Neural cell (in vitro differentiated cells): ENCODE data around the gene CHRDL2. TPM values are rescaled to one million over a fixed set of nuclear protein-coding genes. Genes with fewer than 3 reads are reported as not detected.

Experiments used
- H2AFZ ChIP-seq: fragments of 200-600, 300-800 bp; sonication (generic), shearing (Covaris generic); 2 replicates; pipeline ENCODE4 v1.6.0; 2014; ENCODE audit warnings: low read depth, mild to moderate bottlenecking, antibody characterized with exemption, low read length, moderate library complexity
- H3F3A ChIP-seq: fragments of 200-600 bp; shearing (Covaris generic); 2 replicates; pipeline ENCODE4 v1.6.1; 2016; ENCODE audit warnings: mild to moderate bottlenecking, moderate library complexity, mixed read lengths, antibody characterized with exemption, low read length; ENCODE audit not compliant: insufficient read depth, poor library complexity, severe bottlenecking
- H3K27ac ChIP-seq: fragments of 200-600, 300-800 bp; sonication (generic), shearing (Covaris generic); 2 replicates; pipeline ENCODE4 v1.5.1; 2014; ENCODE audit warnings: mild to moderate bottlenecking, low read length, moderate library complexity
- H3K27me3 ChIP-seq: fragments of 300-800, 200-600 bp; sonication (generic), shearing (Covaris generic); 2 replicates; pipeline ENCODE4 v1.6.0; 2014; ENCODE audit warnings: mild to moderate bottlenecking, low read depth, low read length, moderate library complexity; ENCODE audit not compliant: insufficient read depth
- H3K36me3 ChIP-seq: fragments of 300-800, 200-600 bp; sonication (generic), shearing (Covaris generic); 2 replicates; pipeline ENCODE4 v1.5.1; 2014; ENCODE audit warnings: mild to moderate bottlenecking, antibody characterized with exemption, low read length, moderate library complexity; ENCODE audit not compliant: insufficient read depth
- H3K4me2 ChIP-seq: fragments of 300-800, 200-600 bp; sonication (generic), shearing (Covaris generic); 2 replicates; pipeline ENCODE4 v1.6.0; 2014; ENCODE audit warnings: mild to moderate bottlenecking, low read length
- H3K4me3 ChIP-seq: fragments of 300-800, 200-600 bp; sonication (generic), shearing (Covaris generic); 2 replicates; pipeline ENCODE4 v1.5.1; 2014; ENCODE audit warnings: mild to moderate bottlenecking, low read length, moderate library complexity
- H3K79me2 ChIP-seq: fragments of 200-600 bp; shearing (Covaris generic); replicated peaks from 2 replicates; pipeline ENCODE4 v1.6.0; 2014; ENCODE audit warnings: mild to moderate bottlenecking, low read length, moderate library complexity; ENCODE audit not compliant: insufficient read depth
- H3K9ac ChIP-seq: fragments of 300-800, 200-600 bp; sonication (generic), shearing (Covaris generic); 2 replicates; pipeline ENCODE4 v1.6.1; 2016; ENCODE audit warnings: mild to moderate bottlenecking, low read length, mixed read lengths
- H3K9me2 ChIP-seq: fragments of 200-600 bp; shearing (Covaris generic); 2 replicates; pipeline ENCODE4 v1.6.1; 2016; ENCODE audit warnings: mild to moderate bottlenecking, low read length, mixed read lengths; ENCODE audit not compliant: insufficient read depth
- H3K9me3 ChIP-seq: fragments of 200-600, 300-800 bp; sonication (generic), shearing (Covaris generic); 2 replicates; pipeline ENCODE4 v1.6.1; 2016; ENCODE audit warnings: mild to moderate bottlenecking, mixed run types, low read length, moderate library complexity, mixed read lengths
- H4K20me1 ChIP-seq: fragments of 200-600 bp; shearing (Covaris generic); 2 replicates; pipeline ENCODE4 v1.6.1; 2016; ENCODE audit warnings: mild to moderate bottlenecking, mixed run types; ENCODE audit not compliant: insufficient read depth
- EP300 ChIP-seq: fragments of 450-650 bp; conservative IDR thresholded peaks from 2 replicates; pipeline ENCODE4 v1.6.1; 2014; ENCODE audit warnings: antibody characterized with exemption, mild to moderate bottlenecking, moderate library complexity; ENCODE audit not compliant: poor library complexity, severe bottlenecking
- EZH2 ChIP-seq: fragments of 200-600, 300-800 bp; shearing (Covaris generic), sonication (generic); IDR thresholded peaks from 2 replicates; pipeline ENCODE4 v1.6.1; 2014; ENCODE audit warnings: antibody characterized with exemption, low read length, borderline replicate concordance, mild to moderate bottlenecking; ENCODE audit not compliant: insufficient read depth, poor library complexity, severe bottlenecking
- MXI1 ChIP-seq: fragments of 450-650 bp; conservative IDR thresholded peaks from 2 replicates; pipeline ENCODE4 v1.6.1; 2014; ENCODE audit warnings: antibody characterized with exemption, mild to moderate bottlenecking; ENCODE audit not compliant: poor library complexity, severe bottlenecking
- POLR2AphosphoS5 ChIP-seq: IDR thresholded peaks from 2 replicates; pipeline ENCODE4 v1.6.1; 2012
- RAD21 ChIP-seq: fragments of 450-650 bp; conservative IDR thresholded peaks from 2 replicates; pipeline ENCODE4 v1.6.1; 2014; ENCODE audit warnings: antibody characterized with exemption, mild to moderate bottlenecking, moderate library complexity
- SMC3 ChIP-seq: fragments of 450-650 bp; conservative IDR thresholded peaks from 2 replicates; pipeline ENCODE4 v1.6.1; 2014; ENCODE audit warnings: antibody characterized with exemption, mild to moderate bottlenecking, moderate library complexity; ENCODE audit not compliant: poor library complexity
- TAF1 ChIP-seq: IDR thresholded peaks from 2 replicates; pipeline ENCODE4 v1.6.1; 2012; ENCODE audit warnings: low read depth
- polyA plus RNA-seq: library from polyadenylated mRNA; depleted of rRNA; stranded (reverse); fragments of >200 nt; gene quantifications from 2 replicates; pipeline ENCODE4 v1.2.3, GENCODE V29; 2014
- TF ChIP-seq, protein P1 (sequence below): fragments of 450-650 bp; IDR thresholded peaks from 2 replicates; pipeline ENCODE4 v1.5.1; 2014; ENCODE audit warnings: antibody characterized with exemption, mild to moderate bottlenecking, moderate library complexity; ENCODE audit not compliant: poor library complexity, severe bottlenecking
- TF ChIP-seq, protein P2 (sequence below): IDR thresholded peaks from 2 replicates; pipeline ENCODE4 v1.6.1; 2012; ENCODE audit warnings: borderline replicate concordance

CHRDL2 gene
- polyA plus RNA-seq, 1 donor from 2014 or later: not detected

DNA sequence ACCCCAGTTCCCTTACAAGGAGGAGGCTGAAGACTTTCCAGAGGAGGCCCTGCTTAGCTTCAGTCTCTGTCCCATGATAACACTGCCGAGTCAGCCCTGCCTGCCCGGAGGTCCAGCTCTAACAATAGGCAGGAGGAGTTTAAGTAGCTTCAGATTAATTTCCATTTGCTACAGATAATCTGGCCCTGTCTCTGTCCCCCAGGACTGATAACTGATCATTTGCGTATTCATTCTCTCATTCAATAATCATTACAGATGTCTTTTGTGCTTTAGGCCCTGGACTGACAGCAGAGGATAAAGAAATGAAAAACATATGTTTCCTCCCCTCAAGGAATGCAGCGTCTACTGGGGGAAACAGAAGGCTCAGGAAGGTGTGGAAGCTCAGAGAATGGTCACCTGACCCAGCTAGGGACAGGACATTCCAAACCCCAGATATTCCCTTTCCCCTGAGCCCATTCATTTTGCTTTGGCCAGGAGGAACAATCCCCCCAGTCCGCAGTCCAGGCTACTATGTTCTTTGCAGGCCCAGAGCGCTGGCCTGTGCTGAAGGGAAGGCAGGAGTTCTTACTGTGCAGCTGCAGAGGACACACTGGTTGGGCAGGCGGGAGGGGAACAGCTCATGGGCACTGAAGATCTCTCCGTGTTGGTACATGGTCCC lies 20.8 kb downstream of the CHRDL2 start:
- Histone ChIP-seq H4K20me1 (no peaks in the 10 kb centered on the region), H3K27ac (no peak overlapping the region), H3F3A (no peaks in the 10 kb centered on the region), H3K79me2 (no peaks in the 10 kb centered on the region), H3K9me3 (no peaks in the 10 kb centered on the region), H3K27me3 (no peaks in the 10 kb centered on the region), H2AFZ (no peak overlapping the region), H3K4me2 (no peak overlapping the region), H3K4me3 (no peak overlapping the region), H3K9ac (no peak overlapping the region), H3K9me2 (no peaks in the 10 kb centered on the region), H3K36me3 (no peaks in the 10 kb centered on the region)
- TF ChIP-seq, protein P1, sequence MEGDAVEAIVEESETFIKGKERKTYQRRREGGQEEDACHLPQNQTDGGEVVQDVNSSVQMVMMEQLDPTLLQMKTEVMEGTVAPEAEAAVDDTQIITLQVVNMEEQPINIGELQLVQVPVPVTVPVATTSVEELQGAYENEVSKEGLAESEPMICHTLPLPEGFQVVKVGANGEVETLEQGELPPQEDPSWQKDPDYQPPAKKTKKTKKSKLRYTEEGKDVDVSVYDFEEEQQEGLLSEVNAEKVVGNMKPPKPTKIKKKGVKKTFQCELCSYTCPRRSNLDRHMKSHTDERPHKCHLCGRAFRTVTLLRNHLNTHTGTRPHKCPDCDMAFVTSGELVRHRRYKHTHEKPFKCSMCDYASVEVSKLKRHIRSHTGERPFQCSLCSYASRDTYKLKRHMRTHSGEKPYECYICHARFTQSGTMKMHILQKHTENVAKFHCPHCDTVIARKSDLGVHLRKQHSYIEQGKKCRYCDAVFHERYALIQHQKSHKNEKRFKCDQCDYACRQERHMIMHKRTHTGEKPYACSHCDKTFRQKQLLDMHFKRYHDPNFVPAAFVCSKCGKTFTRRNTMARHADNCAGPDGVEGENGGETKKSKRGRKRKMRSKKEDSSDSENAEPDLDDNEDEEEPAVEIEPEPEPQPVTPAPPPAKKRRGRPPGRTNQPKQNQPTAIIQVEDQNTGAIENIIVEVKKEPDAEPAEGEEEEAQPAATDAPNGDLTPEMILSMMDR: no peak
- no peak for TF ChIP-seq TAF1
- no peak for TF ChIP-seq SMC3
- TF ChIP-seq EZH2: no peak
- TF ChIP-seq, protein P2, sequence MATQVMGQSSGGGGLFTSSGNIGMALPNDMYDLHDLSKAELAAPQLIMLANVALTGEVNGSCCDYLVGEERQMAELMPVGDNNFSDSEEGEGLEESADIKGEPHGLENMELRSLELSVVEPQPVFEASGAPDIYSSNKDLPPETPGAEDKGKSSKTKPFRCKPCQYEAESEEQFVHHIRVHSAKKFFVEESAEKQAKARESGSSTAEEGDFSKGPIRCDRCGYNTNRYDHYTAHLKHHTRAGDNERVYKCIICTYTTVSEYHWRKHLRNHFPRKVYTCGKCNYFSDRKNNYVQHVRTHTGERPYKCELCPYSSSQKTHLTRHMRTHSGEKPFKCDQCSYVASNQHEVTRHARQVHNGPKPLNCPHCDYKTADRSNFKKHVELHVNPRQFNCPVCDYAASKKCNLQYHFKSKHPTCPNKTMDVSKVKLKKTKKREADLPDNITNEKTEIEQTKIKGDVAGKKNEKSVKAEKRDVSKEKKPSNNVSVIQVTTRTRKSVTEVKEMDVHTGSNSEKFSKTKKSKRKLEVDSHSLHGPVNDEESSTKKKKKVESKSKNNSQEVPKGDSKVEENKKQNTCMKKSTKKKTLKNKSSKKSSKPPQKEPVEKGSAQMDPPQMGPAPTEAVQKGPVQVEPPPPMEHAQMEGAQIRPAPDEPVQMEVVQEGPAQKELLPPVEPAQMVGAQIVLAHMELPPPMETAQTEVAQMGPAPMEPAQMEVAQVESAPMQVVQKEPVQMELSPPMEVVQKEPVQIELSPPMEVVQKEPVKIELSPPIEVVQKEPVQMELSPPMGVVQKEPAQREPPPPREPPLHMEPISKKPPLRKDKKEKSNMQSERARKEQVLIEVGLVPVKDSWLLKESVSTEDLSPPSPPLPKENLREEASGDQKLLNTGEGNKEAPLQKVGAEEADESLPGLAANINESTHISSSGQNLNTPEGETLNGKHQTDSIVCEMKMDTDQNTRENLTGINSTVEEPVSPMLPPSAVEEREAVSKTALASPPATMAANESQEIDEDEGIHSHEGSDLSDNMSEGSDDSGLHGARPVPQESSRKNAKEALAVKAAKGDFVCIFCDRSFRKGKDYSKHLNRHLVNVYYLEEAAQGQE: no peak
- TF ChIP-seq MXI1: no peak
- no peak for TF ChIP-seq EP300
- TF ChIP-seq POLR2AphosphoS5: no peak
- TF ChIP-seq RAD21: no peak

DNA sequence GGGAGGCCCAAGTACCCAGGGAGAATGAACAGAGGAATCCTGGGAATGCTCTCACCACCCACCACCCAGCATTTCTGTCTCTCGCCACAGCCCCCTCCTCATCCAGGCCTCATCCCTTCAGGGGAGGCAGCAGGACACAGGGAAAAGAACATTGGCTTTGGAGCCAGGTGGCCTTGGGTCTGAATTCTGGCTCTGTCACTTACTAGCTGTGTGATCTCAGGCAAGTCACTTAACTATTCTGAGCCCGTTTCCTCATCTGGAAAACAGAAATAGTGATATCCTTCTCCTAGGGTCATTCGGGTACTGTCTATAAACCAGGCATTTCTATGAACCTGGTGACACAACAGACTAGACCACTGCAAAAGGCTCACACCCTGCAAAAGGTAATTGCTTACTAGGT lies 22.1 kb downstream of the CHRDL2 start:
- Histone ChIP-seq H3K9ac (no peak overlapping the region), H3F3A (no peaks in the 10 kb centered on the region), H3K4me3 (no peak overlapping the region), H3K27me3 (no peaks in the 10 kb centered on the region), H4K20me1 (no peaks in the 10 kb centered on the region), H3K27ac (no peak overlapping the region), H3K9me2 (no peaks in the 10 kb centered on the region), H3K9me3 (no peaks in the 10 kb centered on the region), H2AFZ (no peak overlapping the region), H3K4me2 (no peak overlapping the region), H3K79me2 (no peaks in the 10 kb centered on the region), H3K36me3 (no peaks in the 10 kb centered on the region)
- no peak for TF ChIP-seq TAF1
- TF ChIP-seq, protein P2: no peak
- no peak for TF ChIP-seq EZH2
- no peak for TF ChIP-seq MXI1
- TF ChIP-seq SMC3: no peak
- TF ChIP-seq RAD21: no peak
- no peak for TF ChIP-seq EP300
- no peak for TF ChIP-seq POLR2AphosphoS5
- TF ChIP-seq, protein P1: no peak
